GM03348 (cell line): ENCODE results near the gene CSGALNACT2.

Experiments used
- DNase-seq: peaks from one replicate; pipeline ENCODE4 v3.0.0; 2012; ENCODE audit warnings: low spot score

CSGALNACT2 gene

DNA sequence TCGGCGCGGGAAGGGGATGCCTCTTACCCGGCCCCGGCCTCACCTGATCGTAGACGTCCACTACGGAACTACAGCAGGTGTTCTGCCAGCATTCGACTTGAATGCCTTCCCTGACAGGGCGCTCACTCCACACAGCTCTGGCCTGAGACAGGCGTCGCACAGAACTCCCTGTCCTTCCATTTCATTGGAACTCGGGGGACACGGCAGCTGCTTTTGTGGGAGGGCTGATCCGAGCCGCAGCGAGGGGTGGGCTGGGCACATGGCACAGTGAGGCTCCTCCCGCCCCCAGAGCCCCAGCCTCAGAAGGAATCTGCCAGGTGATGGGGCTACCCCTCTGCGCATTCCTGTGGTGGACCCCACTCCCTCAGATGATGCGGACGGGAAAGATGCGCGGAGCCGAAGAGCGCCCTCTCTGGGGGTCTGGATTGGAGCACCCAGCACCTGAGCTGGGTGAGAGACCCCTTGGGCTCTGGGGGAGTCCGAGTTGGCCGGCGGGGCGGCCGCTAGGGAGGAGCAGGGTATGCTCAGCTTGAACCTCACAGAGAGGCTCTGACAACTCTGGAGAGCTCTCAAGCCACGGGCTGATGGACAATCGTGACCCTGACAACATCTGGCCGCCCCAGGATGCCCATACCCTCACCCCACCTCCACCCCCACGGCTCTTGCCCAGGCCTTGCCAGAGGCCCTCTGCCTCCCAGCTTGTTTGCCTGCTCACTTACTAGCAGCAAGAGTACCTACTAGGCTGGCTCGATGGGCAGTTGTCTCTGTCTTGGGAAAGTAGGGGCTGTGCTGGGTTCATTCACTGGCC lies 92.1 kb downstream of the CSGALNACT2 start:
- no peak for DNase-seq

DNA sequence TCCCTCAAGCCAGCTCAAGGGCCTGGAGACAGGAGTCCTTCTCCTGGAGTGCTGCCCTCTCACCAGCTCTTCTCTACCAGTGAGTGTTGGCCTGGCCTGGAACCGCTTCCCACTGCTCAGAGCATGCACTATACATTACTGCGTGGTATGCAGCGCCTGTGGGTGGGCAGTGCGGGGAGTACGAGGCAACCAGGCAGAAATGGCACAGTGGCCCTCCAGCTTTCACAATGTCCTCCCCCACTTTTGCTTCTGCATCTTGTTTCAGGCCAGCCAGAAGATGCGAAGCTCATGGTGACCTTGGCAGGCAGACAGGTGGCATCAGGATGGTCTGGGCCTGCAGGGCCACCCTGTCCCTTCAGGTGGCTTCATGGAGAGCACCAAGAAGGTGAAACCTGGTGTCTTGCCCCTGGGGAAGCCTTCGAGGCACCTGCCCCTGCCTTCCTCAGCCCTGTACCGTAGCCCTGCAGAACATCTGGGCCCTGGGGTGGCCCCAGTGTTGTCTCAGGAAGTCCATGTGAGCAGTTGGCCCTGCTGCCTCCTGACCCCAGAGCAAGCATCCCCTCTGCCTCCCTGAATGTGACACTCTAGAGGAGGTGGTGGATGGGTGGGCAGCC lies 92.8 kb downstream of the CSGALNACT2 start:
- no peak for DNase-seq

- no peak for DNase-seq
Observed at GRCh38 chr10:43231523-43232078, 93.4 kb downstream of the CSGALNACT2 start.

DNA sequence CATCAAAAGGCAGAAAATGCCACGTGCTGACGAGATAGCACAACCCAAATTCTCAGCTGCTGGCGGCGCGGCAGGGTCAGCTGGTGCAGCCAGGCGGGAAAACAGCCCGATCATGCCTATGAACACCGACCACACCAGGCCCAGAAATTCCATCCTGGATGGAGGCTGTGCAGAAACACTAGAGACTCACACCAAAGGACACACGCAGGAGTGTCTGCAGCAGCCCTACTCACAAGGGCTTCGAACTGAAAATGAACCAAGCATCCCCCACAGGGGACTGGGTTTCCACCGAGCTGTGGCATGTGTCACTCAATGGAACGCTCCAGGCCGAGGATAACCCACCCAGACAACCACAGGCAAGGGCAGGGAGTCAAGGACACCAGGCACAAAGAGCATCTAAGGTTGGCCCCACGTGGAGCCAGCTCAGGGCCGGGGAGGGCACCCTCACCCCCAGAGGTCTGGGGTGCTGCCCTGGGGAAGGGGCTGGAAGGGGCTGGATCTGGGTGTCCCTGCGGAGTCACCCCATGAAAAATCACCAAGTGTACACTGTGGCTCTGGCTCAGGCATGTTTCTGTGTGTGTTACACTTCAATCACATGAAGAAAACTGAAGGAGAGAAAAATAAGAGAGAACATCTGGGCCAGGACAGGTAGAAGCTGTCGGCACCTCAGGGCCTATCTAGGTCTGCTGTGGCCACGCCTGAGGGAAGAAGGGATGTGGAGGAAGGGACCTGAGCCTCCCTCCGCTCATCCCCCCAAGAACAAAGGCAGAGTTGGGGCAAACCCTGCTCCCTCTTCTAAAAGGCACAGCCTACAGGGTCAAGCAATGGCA lies 95.6 kb downstream of the CSGALNACT2 start:
- DNase-seq: no peak

- no peak for DNase-seq
Observed at GRCh38 chr10:43234471-43235041, 96.3 kb downstream of the CSGALNACT2 start.
